Naive B cell (primary cell): ENCODE results near the gene RACGAP1. TPM values are rescaled to one million over a fixed set of nuclear protein-coding genes. Genes with fewer than 3 reads are reported as not detected.

ENCODE experiments used
- ATAC-seq, 2 donors: fragments of 150-1000 bp; cut with Tn5 transposase; 2 replicates each; pipeline ENCODE4 v1.10.0; 2021; ENCODE audit warnings: low read depth in 2 of 2, mild to moderate bottlenecking in 2 of 2, moderate library complexity in 2 of 2
- DNase-seq: peaks from one replicate; pipeline ENCODE4 v3.0.0; 2022
- H3K27ac Mint-ChIP-seq, 6 donors: one replicate each; pipeline ENCODE4 v1.8.0; 2020 to 2022; ENCODE audit warnings: mild to moderate bottlenecking in 6 of 6, mixed read lengths in 6 of 6, moderate library complexity in 5 of 6, inconsistent platforms in 2 of 6
- H3K27me3 Mint-ChIP-seq, 3 donors: one replicate each; pipeline ENCODE4 v1.8.0; 2021 to 2022; ENCODE audit warnings: mixed read lengths in 3 of 3, mild to moderate bottlenecking in 1 of 3
- H3K36me3 Mint-ChIP-seq, 2 donors: one replicate each; pipeline ENCODE4 v1.8.0; 2020 to 2022; ENCODE audit warnings: mixed read lengths in 2 of 2, inconsistent platforms in 1 of 2, mild to moderate bottlenecking in 1 of 2
- H3K4me1 Mint-ChIP-seq, 3 donors: one replicate each; pipeline ENCODE4 v1.8.0; 2020 to 2022; ENCODE audit warnings: mixed read lengths in 3 of 3, inconsistent platforms in 1 of 3, mild to moderate bottlenecking in 1 of 3, moderate library complexity in 1 of 3
- H3K4me3 Mint-ChIP-seq, 8 donors: one replicate each; pipeline ENCODE4 v1.8.0; 2020 to 2022; ENCODE audit warnings: mild to moderate bottlenecking in 8 of 8, mixed read lengths in 8 of 8, moderate library complexity in 8 of 8, inconsistent platforms in 2 of 8
- H3K9me3 Mint-ChIP-seq, 7 donors: one replicate each; pipeline ENCODE4 v1.8.0; 2020 to 2022; ENCODE audit warnings: mixed read lengths in 7 of 7, mild to moderate bottlenecking in 5 of 7, inconsistent platforms in 2 of 7, moderate library complexity in 1 of 7
- polyA plus RNA-seq, 6 donors: library from polyadenylated mRNA; unstranded; fragments of 300-500 nt; fragmentation: Illumina TruSeq; gene quantifications; one replicate each; pipeline ENCODE4 v1.2.3, GENCODE V29; 2021; ENCODE audit warnings: low read depth in 6 of 6

Gene RACGAP1
- polyA plus RNA-seq, 6 donors from 2014 or later: 4.7 to 9.0 (median 8.7) TPM; not detected in 1

GRCh38 chr12:50051101-50051806 lies 26.0 kb upstream of the RACGAP1 start:
- no peak for DNase-seq
- Mint-ChIP-seq H3K4me3 (peak overlapping the region in 2 of 8 donors; percentile 51 to 64), H3K36me3 (no peaks in the 10 kb centered on the region), H3K9me3 (no peaks in the 10 kb centered on the region), H3K27ac (peak overlapping the region in 1 of 6 donors; percentile 29), H3K4me1 (peaks cover 7 to 21% (median 13%) of the 10 kb centered on the region in 3 donors), H3K27me3 (peaks cover 49 to 57% (median 51%) of the 10 kb centered on the region in 3 donors)
- ATAC-seq: no peak

GRCh38 chr12:50050410-50051098 lies 25.3 kb upstream of the RACGAP1 start:
- Mint-ChIP-seq H3K27ac (peak overlapping the region in 1 of 6 donors; percentile 29), H3K4me1 (peaks cover under 1 to 14% (median 7%) of the 10 kb centered on the region in 3 donors), H3K27me3 (peaks cover 42 to 50% (median 44%) of the 10 kb centered on the region in 3 donors), H3K9me3 (no peaks in the 10 kb centered on the region), H3K4me3 (peak overlapping the region in 3 of 8 donors; percentile 4 to 49 (median 16)), H3K36me3 (no peaks in the 10 kb centered on the region)
- no peak for ATAC-seq
- no peak for DNase-seq

- Mint-ChIP-seq H3K4me3 (no peak overlapping the region), H3K27ac (no peak overlapping the region), H3K36me3 (no peaks in the 10 kb centered on the region), H3K4me1 (peaks cover 0 to 14% (median 7%) of the 10 kb centered on the region in 3 donors), H3K9me3 (no peaks in the 10 kb centered on the region), H3K27me3 (peaks cover 40 to 48% (median 43%) of the 10 kb centered on the region in 3 donors)
- ATAC-seq: no peak
- DNase-seq: no peak
These were observed 24.8 kb upstream of the RACGAP1 start for GRCh38 chr12:50050119-50050385.

GRCh38 chr12:50049254-50050118 lies 24.2 kb upstream of the RACGAP1 start:
- no peak for ATAC-seq
- Mint-ChIP-seq H3K4me3 (no peak overlapping the region), H3K27ac (no peak overlapping the region), H3K36me3 (no peaks in the 10 kb centered on the region), H3K4me1 (peaks cover 0 to 14% (median 7%) of the 10 kb centered on the region in 3 donors), H3K9me3 (no peaks in the 10 kb centered on the region), H3K27me3 (peaks cover 40 to 48% (median 43%) of the 10 kb centered on the region in 3 donors)
- no peak for DNase-seq

- DNase-seq (no peak), ATAC-seq (no peak)
- Mint-ChIP-seq H3K4me1 (peaks cover 0 to 14% (median 7%) of the 10 kb centered on the region in 3 donors), H3K36me3 (no peaks in the 10 kb centered on the region), H3K4me3 (peak overlapping the region in 1 of 8 donors; percentile 25), H3K27me3 (peaks cover 35 to 36% (median 35%) of the 10 kb centered on the region in 3 donors), H3K9me3 (no peaks in the 10 kb centered on the region), H3K27ac (no peak overlapping the region)
These were observed 22.5 kb upstream of the RACGAP1 start for GRCh38 chr12:50047693-50048250.

- Mint-ChIP-seq H3K4me1 (peaks cover 0 to 7% (median 0%) of the 10 kb centered on the region in 3 donors), H3K9me3 (no peaks in the 10 kb centered on the region), H3K27ac (no peak overlapping the region), H3K4me3 (no peak overlapping the region), H3K36me3 (no peaks in the 10 kb centered on the region), H3K27me3 (peaks cover 0 to 7% (median 4%) of the 10 kb centered on the region in 3 donors)
- DNase-seq (no peak), ATAC-seq (no peak)
These were observed 18.6 kb upstream of the RACGAP1 start for GRCh38 chr12:50043854-50044253.

- no peak overlapping the region for H3K27ac Mint-ChIP-seq
- peaks cover 0 to 5% (median 0%) of the 10 kb centered on the region in 3 donors for H3K27me3 Mint-ChIP-seq
- peaks cover 0 to 7% (median 0%) of the 10 kb centered on the region in 3 donors for H3K4me1 Mint-ChIP-seq
- ATAC-seq: no peak
- H3K36me3 Mint-ChIP-seq: no peaks in the 10 kb centered on the region
- H3K9me3 Mint-ChIP-seq: no peaks in the 10 kb centered on the region
- H3K4me3 Mint-ChIP-seq: no peak overlapping the region
- DNase-seq: no peak
These were observed 18.0 kb upstream of the RACGAP1 start for GRCh38 chr12:50043308-50043707.

GRCh38 chr12:50042693-50043092 lies 17.4 kb upstream of the RACGAP1 start:
- Mint-ChIP-seq H3K9me3 (no peaks in the 10 kb centered on the region), H3K4me1 (peaks cover 0 to 7% (median 0%) of the 10 kb centered on the region in 3 donors), H3K27me3 (peaks cover 0 to 4% (median 0%) of the 10 kb centered on the region in 3 donors), H3K27ac (no peak overlapping the region), H3K4me3 (no peak overlapping the region), H3K36me3 (no peaks in the 10 kb centered on the region)
- ATAC-seq: no peak
- DNase-seq: no peak

GRCh38 chr12:50041962-50042361 lies 16.7 kb upstream of the RACGAP1 start:
- no peak overlapping the region for H3K4me3 Mint-ChIP-seq
- no peaks in the 10 kb centered on the region for H3K36me3 Mint-ChIP-seq
- H3K4me1 Mint-ChIP-seq: peaks cover 0 to 7% (median 0%) of the 10 kb centered on the region in 3 donors
- H3K27ac Mint-ChIP-seq: no peak overlapping the region
- no peaks in the 10 kb centered on the region for H3K9me3 Mint-ChIP-seq
- DNase-seq (no peak), ATAC-seq (no peak)
- peaks cover 0 to 4% (median 0%) of the 10 kb centered on the region in 3 donors for H3K27me3 Mint-ChIP-seq

GRCh38 chr12:50041062-50041860 lies 16.0 kb upstream of the RACGAP1 start:
- ATAC-seq (no peak), DNase-seq (no peak)
- Mint-ChIP-seq H3K4me1 (peaks cover 0 to 7% (median 0%) of the 10 kb centered on the region in 3 donors), H3K36me3 (no peaks in the 10 kb centered on the region), H3K27ac (no peak overlapping the region), H3K4me3 (peak overlapping the region in 1 of 8 donors; percentile 54), H3K9me3 (no peaks in the 10 kb centered on the region), H3K27me3 (peaks cover 0 to 4% (median 0%) of the 10 kb centered on the region in 3 donors)

GRCh38 chr12:50040657-50041056 lies 15.4 kb upstream of the RACGAP1 start:
- peaks cover 0 to 4% (median 0%) of the 10 kb centered on the region in 3 donors for H3K27me3 Mint-ChIP-seq
- no peak overlapping the region for H3K27ac Mint-ChIP-seq
- DNase-seq (no peak), ATAC-seq (no peak)
- no peaks in the 10 kb centered on the region for H3K9me3 Mint-ChIP-seq
- H3K4me1 Mint-ChIP-seq: peaks cover 0 to 7% (median 0%) of the 10 kb centered on the region in 3 donors
- H3K4me3 Mint-ChIP-seq: no peak overlapping the region
- no peaks in the 10 kb centered on the region for H3K36me3 Mint-ChIP-seq

GRCh38 chr12:50039151-50039835 lies 14.0 kb upstream of the RACGAP1 start:
- ATAC-seq (peak; percentile 70 to 88), DNase-seq (peak; percentile 56)
- Mint-ChIP-seq H3K4me3 (no peak overlapping the region), H3K4me1 (peaks cover 0 to 7% (median 0%) of the 10 kb centered on the region in 3 donors), H3K27ac (peak overlapping the region in 2 of 6 donors; percentile 56 to 69), H3K36me3 (no peaks in the 10 kb centered on the region), H3K27me3 (peaks cover 0 to 4% (median 0%) of the 10 kb centered on the region in 3 donors), H3K9me3 (no peaks in the 10 kb centered on the region)
